ENCODE results near the gene FGF7. TPM values are rescaled to one million over a fixed set of nuclear protein-coding genes. Genes with fewer than 3 reads are reported as not detected.

FGF7 gene
- total and polyA plus RNA-seq, 10 donors = 1.0 to 9.0 (median 1.5) TPM

- WGBS, 5 donors = 74 to 87% (median 81%) methylated on average over 2 of the region's 2 CpGs
- TF ChIP-seq CTCF (IDR thresholded peaks at IDR 0.05 in 8 of 11, conservative IDR thresholded peaks at IDR 0.05 in 3 of 11) (no peak), POLR2A (IDR thresholded peaks at IDR 0.05) (no peak), POLR2AphosphoS5 (IDR thresholded peaks at IDR 0.05) (no peak)
- Histone ChIP-seq H3K27ac (no peak overlapping the region), H3K4me1 (peaks cover 0 to 6% (median 0%) of the 10 kb centered on the region in 6 donors), H3K4me3 (no peak overlapping the region), H3K9me3 (no peaks in the 10 kb centered on the region), H3K36me3 (no peaks in the 10 kb centered on the region), H3K27me3 (replicated peaks in 1 of 7) (no peaks in the 10 kb centered on the region)
- intact Hi-C loops (cut with DNase I; ENCODE audit: low total_unique reads) = no loop called here
- DNase-seq = no peak
Observed at GRCh38 chr15:49460411-49460941, 37.4 kb downstream of the FGF7 start.

DNA sequence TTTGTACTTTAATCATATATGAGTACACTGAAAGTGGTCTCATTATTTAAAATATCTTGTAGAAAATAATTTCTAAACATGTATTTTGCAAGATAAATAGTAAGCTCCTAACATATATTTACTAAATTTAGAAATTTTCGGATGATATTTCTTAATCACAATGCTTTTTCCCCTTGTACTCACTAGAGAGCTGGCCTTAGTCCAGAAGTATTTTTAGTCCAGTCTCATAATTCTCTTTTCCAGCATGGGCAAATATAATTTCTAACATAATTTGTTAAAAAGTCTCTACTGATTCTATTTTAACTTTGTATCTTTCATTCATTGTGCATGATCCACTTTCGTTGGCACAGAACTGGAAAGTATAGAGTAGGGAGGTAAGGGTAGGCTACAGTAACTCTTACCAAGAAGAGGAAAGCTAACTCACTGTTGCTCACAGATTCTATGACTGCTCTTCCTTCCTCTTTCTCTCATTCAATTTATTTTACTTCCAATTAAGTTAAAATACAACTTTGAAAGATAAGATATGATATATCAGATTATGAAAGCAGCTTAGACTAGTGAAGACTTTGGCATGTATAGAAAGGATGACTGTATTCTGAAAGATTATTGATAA, 39.3 kb downstream of the FGF7 start:
- intact Hi-C loops (cut with DNase I; ENCODE audit: low total_unique reads) = no loop called here
- H3K4me1 ChIP-seq = peaks cover 0 to 6% (median 0%) of the 10 kb centered on the region in 6 donors
- no peaks in the 10 kb centered on the region for H3K27me3 ChIP-seq (replicated peaks in 1 of 7)
- no peak for TF ChIP-seq POLR2AphosphoS5 (IDR thresholded peaks at IDR 0.05)
- no peak for TF ChIP-seq POLR2A (IDR thresholded peaks at IDR 0.05)
- TF ChIP-seq CTCF (IDR thresholded peaks at IDR 0.05 in 8 of 11, conservative IDR thresholded peaks at IDR 0.05 in 3 of 11) = no peak
- 16 to 46% (median 21%) methylated on average over 2 of the region's 2 CpGs for WGBS, 5 donors
- no peaks in the 10 kb centered on the region for H3K36me3 ChIP-seq
- no peak overlapping the region for H3K4me3 ChIP-seq
- no peak overlapping the region for H3K27ac ChIP-seq
- no peaks in the 10 kb centered on the region for H3K9me3 ChIP-seq
- no peak for DNase-seq

GRCh38 chr15:49464522-49464921, 41.5 kb downstream of the FGF7 start:
- WGBS, 5 donors = 87 to 95% (median 94%) methylated on average over 3 of the region's 3 CpGs

More at GRCh38 chr15:49464522-49464921, 41.5 kb downstream of the FGF7 start:
- no peak overlapping the region for H3K27ac ChIP-seq
- no peak overlapping the region for H3K4me3 ChIP-seq
- H3K9me3 ChIP-seq = no peaks in the 10 kb centered on the region
- H3K4me1 ChIP-seq = peaks cover 0 to 6% (median 0%) of the 10 kb centered on the region in 6 donors
- DNase-seq = no peak
- H3K27me3 ChIP-seq (replicated peaks in 1 of 7) = no peaks in the 10 kb centered on the region
- intact Hi-C loops (cut with DNase I; ENCODE audit: low total_unique reads) = no loop called here
- TF ChIP-seq POLR2AphosphoS5 (IDR thresholded peaks at IDR 0.05) (no peak), POLR2A (IDR thresholded peaks at IDR 0.05) (no peak), CTCF (IDR thresholded peaks at IDR 0.05 in 8 of 11, conservative IDR thresholded peaks at IDR 0.05 in 3 of 11) (no peak)
- H3K36me3 ChIP-seq = no peaks in the 10 kb centered on the region
